H54 (cell line): ENCODE data around the gene ATN1.

ENCODE experiments used
- DNase-seq: peaks from one replicate; pipeline ENCODE4 v3.0.0; 2011; ENCODE audit warnings: low spot score, mixed read lengths; ENCODE audit not compliant: insufficient read length
- FAIRE-seq: peaks from 3 replicates; lab custom pipeline; 2011; peaks lifted over from hg19 to GRCh38; lab: Jason Lieb, UNC
- POLR2A ChIP-seq: IDR thresholded peaks from 2 replicates; pipeline ENCODE4 v1.6.1; 2011; ENCODE audit warnings: low read depth, mild to moderate bottlenecking, low read length

Gene ATN1

GRCh38 chr12:6950811-6951540 is 23.2 kb downstream of the ATN1 start, which contains the start of gene PTPN6:
TSS of gene PTPN6 (plus strand) at chr12:6951356. CDS start at chr12:6951513, 157 bp downstream.
- FAIRE-seq (no peak), DNase-seq (no peak)
- no peak for TF ChIP-seq POLR2A

GRCh38 chr12:6951551-6952120 is 23.9 kb downstream of the ATN1 start:
- DNase-seq (no peak), FAIRE-seq (no peak)
- TF ChIP-seq POLR2A: no peak

DNA sequence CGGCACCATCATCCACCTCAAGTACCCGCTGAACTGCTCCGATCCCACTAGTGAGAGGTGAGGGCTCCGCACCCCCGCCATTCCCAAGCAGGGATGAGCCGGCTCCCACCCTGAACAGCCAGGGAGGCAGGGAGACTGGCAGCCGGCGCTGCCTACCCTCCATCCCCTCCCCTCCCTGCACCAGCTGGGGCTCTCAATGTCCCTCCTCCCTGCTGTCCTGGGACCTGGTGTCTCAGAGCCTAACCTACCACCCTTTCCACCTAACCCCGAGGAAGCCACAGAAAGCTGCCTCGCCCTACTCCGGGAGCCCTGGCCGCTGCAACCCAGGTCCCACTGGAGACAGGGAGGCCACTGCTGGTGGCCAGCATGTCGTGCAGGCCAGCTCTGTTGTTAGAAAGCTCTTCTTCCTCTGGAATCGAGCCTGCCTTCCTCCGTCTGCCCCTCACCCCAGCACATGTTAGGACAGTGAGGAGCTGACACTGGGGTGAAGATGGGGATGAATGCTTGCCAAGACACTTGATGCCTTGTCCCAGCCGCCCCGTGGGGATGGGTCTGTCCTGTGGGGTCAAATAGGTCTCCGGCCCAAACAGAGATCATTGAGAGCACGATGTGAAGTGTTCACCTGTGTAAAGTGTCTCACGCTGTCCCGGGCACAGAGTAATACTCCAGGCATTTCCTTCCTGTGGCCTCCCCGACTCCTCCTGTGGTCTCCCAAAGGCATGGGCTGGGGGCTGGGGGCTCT is 24.5 kb downstream of the ATN1 start:
- FAIRE-seq (no peak), DNase-seq (no peak)
- TF ChIP-seq POLR2A: no peak

DNA sequence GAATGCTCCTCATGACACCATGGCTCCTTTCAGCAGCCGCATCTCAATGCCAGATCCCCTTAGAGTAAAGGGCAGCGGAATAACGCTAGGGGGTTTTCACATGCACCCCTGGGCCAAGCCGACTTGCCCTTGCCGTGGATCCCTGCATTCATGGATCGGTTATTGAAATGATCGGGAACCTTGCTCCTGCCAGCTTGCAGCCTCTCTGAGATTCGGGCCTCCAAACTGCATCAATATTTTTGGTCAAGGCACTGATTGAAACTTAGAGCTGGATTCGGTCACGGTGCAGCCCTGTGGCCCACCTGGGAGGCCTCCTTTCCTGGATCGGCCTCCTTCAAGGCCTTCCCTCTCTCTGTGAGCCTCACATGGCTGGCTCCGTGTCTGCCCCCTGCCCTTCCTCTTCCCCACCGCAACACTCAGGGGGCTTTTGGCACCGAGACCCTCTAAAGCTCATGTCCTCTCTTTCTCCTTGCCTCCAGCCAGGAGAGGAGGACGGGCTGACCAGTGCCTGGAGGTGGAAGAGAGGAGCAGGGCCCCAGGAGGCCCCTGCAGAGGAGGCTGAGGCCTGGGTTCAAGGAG is 25.2 kb downstream of the ATN1 start:
- TF ChIP-seq POLR2A: no peak
- DNase-seq (no peak), FAIRE-seq (no peak)

- FAIRE-seq (no peak), DNase-seq (no peak)
- no peak for TF ChIP-seq POLR2A
Measured at GRCh38 chr12:6953442-6954315, 25.9 kb downstream of the ATN1 start.

GRCh38 chr12:6954316-6955107 is 26.8 kb downstream of the ATN1 start:
- no peak for TF ChIP-seq POLR2A
- FAIRE-seq: no peak
- DNase-seq: no peak

GRCh38 chr12:6955108-6956020 is 27.6 kb downstream of the ATN1 start:
- no peak for FAIRE-seq
- TF ChIP-seq POLR2A: no peak
- DNase-seq: no peak

DNA sequence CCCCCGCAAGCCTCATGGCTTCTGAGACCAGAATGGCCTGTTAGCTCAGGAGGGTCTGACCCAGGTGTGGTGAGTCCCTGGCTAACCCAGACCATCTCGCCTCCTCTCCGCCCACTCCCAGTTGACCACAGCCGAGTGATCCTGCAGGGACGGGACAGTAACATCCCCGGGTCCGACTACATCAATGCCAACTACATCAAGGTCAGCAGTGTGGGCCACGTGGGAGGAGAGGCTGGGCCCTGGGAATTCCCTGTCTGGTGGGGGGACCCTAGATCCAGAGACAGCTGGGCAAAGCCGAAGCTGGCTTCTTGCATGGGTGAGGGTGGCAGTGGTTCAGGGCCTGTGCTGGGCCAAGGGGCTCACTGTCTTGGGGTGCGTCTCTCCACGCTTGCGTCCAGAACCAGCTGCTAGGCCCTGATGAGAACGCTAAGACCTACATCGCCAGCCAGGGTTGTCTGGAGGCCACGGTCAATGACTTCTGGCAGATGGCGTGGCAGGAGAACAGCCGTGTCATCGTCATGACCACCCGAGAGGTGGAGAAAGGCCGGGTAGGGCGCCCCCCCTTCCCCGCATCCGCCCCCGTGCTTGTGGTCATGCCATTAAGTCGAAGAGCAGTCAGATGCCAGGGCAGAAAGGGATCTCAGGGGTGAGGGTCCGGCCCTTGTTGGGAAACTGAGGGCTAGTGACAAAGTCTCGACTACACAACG is 28.4 kb downstream of the ATN1 start:
- no peak for TF ChIP-seq POLR2A
- FAIRE-seq: no peak
- DNase-seq: no peak

GRCh38 chr12:6957151-6957701 is 29.5 kb downstream of the ATN1 start:
- FAIRE-seq (no peak), DNase-seq (no peak)
- no peak for TF ChIP-seq POLR2A

GRCh38 chr12:6957741-6958608 is 30.2 kb downstream of the ATN1 start:
- DNase-seq (no peak), FAIRE-seq (no peak)
- no peak for TF ChIP-seq POLR2A
